COLO668 (cell line): Measurements from ENCODE around the gene MRPS26.
"Not testable (repeated sequence)": the region's sequence is repeated elsewhere in the genome, so short reads cannot be mapped to it uniquely, and the experiment has no call there.

Experiments
- DNase-seq: peaks from one replicate; lab custom pipeline; 2025; ENCODE audit not compliant: unreplicated experiment; lab: John Stamatoyannopoulos, UW

MRPS26 gene

DNA sequence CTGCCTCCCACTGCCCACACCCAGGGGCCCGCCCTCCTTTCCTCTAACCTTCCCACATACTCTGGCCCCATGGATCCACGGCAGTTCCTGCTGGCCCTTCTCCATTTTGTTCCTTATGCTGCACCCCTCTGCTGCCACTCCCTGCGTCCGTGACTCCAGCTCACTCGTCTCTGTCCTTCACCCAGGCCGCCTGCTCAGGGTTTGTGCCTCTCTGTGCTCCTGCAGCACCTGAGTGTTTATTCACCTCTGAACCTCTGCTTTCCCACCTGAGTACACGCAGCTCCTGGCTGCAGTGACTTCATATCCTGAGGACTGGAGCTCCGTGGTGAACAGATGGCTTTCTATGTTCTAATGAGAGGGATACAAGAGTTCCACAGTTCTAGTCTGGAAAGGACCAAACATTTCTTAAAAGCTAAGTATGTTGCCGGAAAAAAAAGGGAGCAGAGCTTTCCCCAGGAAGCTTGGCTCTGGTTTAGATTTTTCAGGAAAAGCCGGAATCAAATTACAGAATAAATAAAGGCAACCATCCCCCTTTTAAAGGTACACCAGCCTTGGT is 3.9 kb upstream of the MRPS26 start:
- DNase-seq: peak; percentile 69

DNA sequence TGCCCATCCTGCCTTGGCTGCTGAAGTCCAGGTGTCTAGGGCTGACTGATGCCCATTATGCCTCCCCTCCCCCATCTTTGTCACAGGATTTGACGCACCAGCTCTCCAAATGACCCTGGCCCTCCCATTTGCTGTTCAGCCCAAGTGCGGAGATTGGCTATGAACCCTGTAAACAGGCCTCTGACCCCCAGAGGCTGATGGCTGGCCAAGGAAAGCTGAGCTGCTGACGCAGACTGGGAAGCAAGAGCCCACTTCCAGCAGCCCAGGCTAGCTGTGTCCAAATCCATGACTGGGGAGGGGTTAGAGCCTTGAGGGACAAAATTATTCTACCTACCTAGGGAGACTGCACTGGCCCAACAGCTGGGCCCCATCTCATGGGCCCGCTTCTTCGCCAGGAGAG is 3.2 kb upstream of the MRPS26 start:
- DNase-seq: peak; percentile 74

- DNase-seq: peak; percentile 18
Measured at GRCh38 chr20:3043322-3043721, 2.5 kb upstream of the MRPS26 start, which contains the start of gene GNRH2. Gene GNRH2 (plus strand): TSS chr20:3043622. CDS start chr20:3044415, 793 bp downstream.

DNA sequence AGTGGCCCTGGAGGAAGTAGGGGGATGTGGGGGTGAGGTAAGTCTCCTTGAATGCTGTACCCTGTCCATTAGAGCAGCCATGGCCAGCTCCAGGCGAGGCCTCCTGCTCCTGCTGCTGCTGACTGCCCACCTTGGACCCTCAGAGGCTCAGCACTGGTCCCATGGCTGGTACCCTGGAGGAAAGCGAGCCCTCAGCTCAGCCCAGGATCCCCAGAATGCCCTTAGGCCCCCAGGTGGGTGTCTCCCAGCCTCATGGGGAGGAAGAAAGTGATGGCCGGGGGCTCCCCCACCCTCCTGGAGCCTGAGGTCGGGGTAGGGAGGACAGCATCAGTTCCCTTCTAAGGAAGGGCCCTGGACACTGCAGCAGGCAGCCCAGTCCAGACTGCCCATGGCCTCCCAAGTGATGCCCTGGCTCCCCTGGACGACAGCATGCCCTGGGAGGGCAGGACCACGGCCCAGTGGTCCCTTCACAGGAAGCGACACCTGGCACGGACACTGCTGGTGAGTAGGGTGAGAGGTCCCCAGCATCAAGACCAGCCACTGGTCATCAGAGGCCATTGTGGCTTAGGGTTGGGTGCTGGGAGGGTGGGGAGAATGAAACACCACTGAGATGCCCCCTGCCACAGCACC is 1.4 kb upstream of the MRPS26 start:
- no peak for DNase-seq

GRCh38 chr20:3045042-3045815 is 623 bp upstream of the MRPS26 start:
- peak; percentile 92 for DNase-seq

- peak; percentile 80 for DNase-seq
Measured at GRCh38 chr20:3046677-3047462, 1.0 kb downstream of the MRPS26 start.

GRCh38 chr20:3047486-3048419 is 1.9 kb downstream of the MRPS26 start:
- DNase-seq: no peak

GRCh38 chr20:3051385-3052019 is 5.7 kb downstream of the MRPS26 start:
- DNase-seq: no peak

DNA sequence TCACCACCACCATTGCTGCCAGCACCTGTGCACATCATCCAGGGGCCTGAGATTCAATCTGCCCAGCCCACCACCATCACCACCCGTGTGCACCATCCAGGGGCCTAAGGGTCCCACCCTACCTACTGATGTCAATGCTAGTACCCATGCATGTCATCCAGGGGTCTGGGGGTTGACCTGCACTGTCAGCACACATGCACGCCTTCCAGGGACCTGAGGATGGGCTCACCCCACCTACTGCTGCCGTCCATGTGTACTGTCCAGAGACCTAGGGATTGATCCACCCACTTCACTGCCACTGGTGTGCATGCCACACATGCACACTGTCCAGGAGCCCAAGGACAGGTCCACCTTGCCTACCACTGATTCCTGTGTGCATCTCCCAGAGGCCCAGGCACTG is 13.6 kb downstream of the MRPS26 start:
- no peak for DNase-seq

GRCh38 chr20:3064119-3064518 is 18.3 kb downstream of the MRPS26 start:
- not testable (repeated sequence) for DNase-seq

DNA sequence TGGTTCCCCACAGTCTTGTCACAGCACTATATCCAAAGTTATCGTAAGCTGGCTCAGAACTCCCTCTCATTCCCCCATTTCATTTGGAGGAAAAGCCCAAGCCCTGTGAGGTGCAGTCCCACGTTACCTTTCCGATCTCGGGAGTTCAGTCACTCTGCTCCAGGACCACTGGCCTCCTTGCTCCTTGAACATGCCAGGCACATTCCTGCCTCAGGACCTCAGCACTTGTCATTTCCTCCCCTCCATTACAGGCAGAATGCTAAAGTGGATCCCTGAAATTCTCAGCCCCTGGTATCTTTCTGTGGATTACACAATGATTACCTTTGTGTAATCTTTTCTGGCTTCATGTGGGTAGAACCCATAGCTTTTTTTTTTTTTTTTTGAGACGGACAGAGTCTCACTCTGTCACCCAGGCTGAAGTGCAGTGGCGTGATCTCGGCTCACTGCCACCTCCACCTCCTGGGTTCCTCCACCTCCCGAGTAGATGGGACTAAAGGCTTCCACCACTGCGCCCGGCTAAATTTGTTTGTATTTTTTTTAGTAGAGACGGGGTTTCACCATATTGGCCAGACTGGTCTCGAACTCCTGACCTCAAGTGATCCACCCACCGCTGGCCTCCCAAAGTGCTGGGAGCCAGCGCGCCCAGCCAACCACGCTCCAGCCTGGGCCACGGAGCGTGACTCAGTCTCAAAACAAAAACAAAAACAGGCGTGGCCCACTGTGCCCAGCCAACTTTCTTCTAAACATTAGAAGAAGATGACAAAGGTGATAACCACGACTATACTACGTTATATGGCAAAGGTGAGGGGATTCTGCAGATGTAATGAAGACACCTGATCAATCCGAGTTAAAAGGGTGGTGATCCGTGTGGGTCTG is 21.5 kb downstream of the MRPS26 start:
- DNase-seq: no peak

DNA sequence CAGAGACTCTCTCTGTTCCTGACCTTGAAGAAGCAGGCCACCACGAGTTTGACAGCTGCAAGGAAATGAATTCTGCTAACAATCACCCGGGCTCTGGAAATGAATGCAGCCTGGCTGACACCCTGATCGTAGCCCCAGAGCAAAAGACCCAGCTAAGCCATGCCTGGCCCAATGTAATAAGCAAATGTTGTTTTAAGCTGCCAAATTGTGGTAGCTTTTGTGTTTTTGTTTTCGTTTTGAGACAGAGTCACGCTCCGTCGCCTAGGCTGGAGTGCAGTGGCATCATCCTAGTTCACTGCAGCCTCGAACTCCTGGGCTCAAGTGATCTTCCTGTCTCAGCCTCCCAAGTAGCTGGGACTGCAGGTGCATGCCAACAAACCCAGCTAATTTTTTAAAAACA is 22.2 kb downstream of the MRPS26 start:
- DNase-seq: no peak

DNA sequence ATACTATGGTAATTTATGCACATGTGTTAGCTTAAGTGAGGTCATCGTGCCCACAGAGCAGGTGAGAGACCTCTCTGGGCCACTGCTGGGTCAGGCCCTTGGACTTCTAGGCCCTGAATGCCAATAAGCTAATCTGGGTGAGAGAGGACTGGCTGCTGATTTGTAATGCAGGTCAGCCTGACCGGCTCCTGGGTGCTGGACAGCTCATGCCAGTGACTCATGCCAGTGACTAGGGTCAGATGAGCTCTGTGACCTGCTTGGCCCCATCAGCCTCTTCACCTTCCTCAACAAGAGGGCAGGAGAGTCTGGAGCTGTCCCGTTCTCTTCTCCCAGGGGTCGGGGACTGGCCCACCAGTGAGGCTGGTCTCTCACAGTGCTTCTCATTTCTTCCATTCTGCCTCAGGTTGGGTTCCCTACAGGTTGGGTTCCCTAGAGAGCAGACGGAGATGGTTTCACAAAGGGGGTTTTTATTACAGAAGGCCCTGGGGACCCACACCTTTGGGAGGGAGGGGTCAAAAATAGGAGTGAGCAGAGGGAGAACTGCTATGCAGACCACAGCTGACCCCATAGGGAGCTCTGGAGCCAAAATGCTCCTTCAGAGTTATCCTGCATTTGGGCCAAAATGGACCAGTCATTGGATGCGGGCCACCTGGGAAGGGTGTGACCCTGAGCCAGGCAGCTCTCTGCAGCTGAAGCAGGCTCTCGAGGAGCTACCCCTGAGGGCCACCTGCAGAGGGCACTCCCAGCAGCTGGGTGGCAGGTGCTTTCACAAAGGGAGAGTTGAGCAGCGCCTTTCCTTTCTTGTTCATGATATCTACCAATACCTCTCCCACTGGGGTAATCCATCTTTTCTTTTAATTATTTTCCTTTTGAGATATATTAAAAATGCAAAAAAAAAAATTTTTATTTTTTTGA is 23.4 kb downstream of the MRPS26 start:
- peak; percentile 70 for DNase-seq

GRCh38 chr20:3070725-3071124 is 24.9 kb downstream of the MRPS26 start:
- no peak for DNase-seq

GRCh38 chr20:3071266-3071609 is 25.4 kb downstream of the MRPS26 start:
- DNase-seq: no peak

GRCh38 chr20:3071610-3072529 is 26.0 kb downstream of the MRPS26 start, which contains the start of gene OXT:
Gene OXT (plus strand): TSS chr20:3071620. CDS start chr20:3071656, 36 bp downstream.
- no peak for DNase-seq
